IMR-90 (cell line): Measurements from ENCODE around the gene CLDN18. TPM values are rescaled to one million over a fixed set of nuclear protein-coding genes. Genes with fewer than 3 reads are reported as not detected.

Source experiments
- ATAC-seq: fragments of 200-7000 bp; cut with Tn5 transposase; 2 replicates; pipeline ENCODE4 v1.9.1; 2020; ENCODE audit warnings: low read depth, mild to moderate bottlenecking, moderate library complexity
- BruUV-seq: library from RNA; stranded (reverse); fragments of 400-500 nt; replicated peaks from 2 replicates; lab custom pipeline; 2021; lab: Mats Ljungman, UMichigan
- CTCF ChIA-PET: fragments of 300-600 bp; formaldehyde crosslinking; extraction: SDS; loops from one replicate; lab custom pipeline; 2021; ENCODE audit warnings: antibody characterized with exemption; lab: Yijun Ruan, JAX
- POLR2A ChIA-PET: fragments of 300-600 bp; sonication (Branson Sonifier 250); formaldehyde crosslinking; loops from one replicate; lab custom pipeline; 2022; ENCODE audit warnings: antibody characterized with exemption; ENCODE audit not compliant: unreplicated experiment; lab: Charles Lee
- DNase-seq: peaks from one replicate; pipeline ENCODE4 v3.0.0; 2013
- H2AFZ ChIP-seq: replicated peaks from 2 replicates; pipeline ENCODE3; 2013; ENCODE audit warnings: low read length, mild to moderate bottlenecking; ENCODE audit not compliant: poor library complexity
- H2AK5ac ChIP-seq: 2 replicates; pipeline ENCODE4 v1.6.1; 2013; ENCODE audit warnings: low read depth, low read length, inconsistent platforms
- H2AK9ac ChIP-seq: replicated peaks from 2 replicates; pipeline ENCODE3; 2013; ENCODE audit warnings: mild to moderate bottlenecking, low read depth, low read length, moderate library complexity; ENCODE audit not compliant: poor library complexity
- H2BK120ac ChIP-seq: 2 replicates; pipeline ENCODE4 v1.6.1; 2013; ENCODE audit warnings: low read depth, low read length, inconsistent platforms
- H2BK15ac ChIP-seq: 3 replicates; pipeline ENCODE4 v1.6.1; 2013; ENCODE audit warnings: low read depth, low read length, inconsistent platforms
- H2BK20ac ChIP-seq: 2 replicates; pipeline ENCODE4 v1.6.1; 2013; ENCODE audit warnings: low read depth, mild to moderate bottlenecking, inconsistent platforms, low read length, moderate library complexity
- H2BK5ac ChIP-seq: 2 replicates; pipeline ENCODE4 v1.6.1; 2013; ENCODE audit warnings: mild to moderate bottlenecking, low read depth, low read length, inconsistent platforms; ENCODE audit not compliant: poor library complexity, severe bottlenecking
- H3K14ac ChIP-seq: replicated peaks from 2 replicates; pipeline ENCODE4 v1.6.1; 2013; ENCODE audit warnings: low read depth, low read length, inconsistent platforms
- H3K18ac ChIP-seq: 2 replicates; pipeline ENCODE4 v1.6.1; 2013; ENCODE audit warnings: low read depth, low read length, control low read depth
- H3K23ac ChIP-seq: 2 replicates; pipeline ENCODE4 v1.6.1; 2013; ENCODE audit warnings: low read depth, low read length, inconsistent platforms
- H3K27ac ChIP-seq: 2 replicates; pipeline ENCODE4 v1.5.1; 2013; ENCODE audit warnings: mild to moderate bottlenecking, control low read depth, low read length; ENCODE audit not compliant: insufficient read depth
- H3K27me3 ChIP-seq: 2 replicates; pipeline ENCODE4 v1.6.1; 2013; ENCODE audit warnings: low read length; ENCODE audit not compliant: control insufficient read depth, insufficient read depth
- H3K36me3 ChIP-seq: 2 replicates; pipeline ENCODE4 v1.6.1; 2013; ENCODE audit warnings: low read length, mixed read lengths; ENCODE audit not compliant: control insufficient read depth, insufficient read depth
- H3K4ac ChIP-seq: 2 replicates; pipeline ENCODE4 v1.6.1; 2013; ENCODE audit warnings: low read depth, low read length, inconsistent platforms
- H3K4me1 ChIP-seq: 2 replicates; pipeline ENCODE4 v1.6.1; 2013; ENCODE audit warnings: low read length, mixed read lengths; ENCODE audit not compliant: control insufficient read depth, insufficient read depth
- H3K4me2 ChIP-seq: 2 replicates; pipeline ENCODE4 v1.6.1; 2013; ENCODE audit warnings: low read depth, mild to moderate bottlenecking, control low read depth, low read length, moderate library complexity
- H3K4me3 ChIP-seq: 2 replicates; pipeline ENCODE4 v1.5.1; 2013; ENCODE audit warnings: low read depth, mild to moderate bottlenecking, control low read depth, low read length, moderate library complexity; ENCODE audit not compliant: insufficient read depth
- H3K56ac ChIP-seq: 2 replicates; pipeline ENCODE4 v1.6.1; 2013; ENCODE audit warnings: low read length, inconsistent platforms; ENCODE audit not compliant: insufficient read depth; ENCODE audit errors: extremely low read depth
- H3K79me1 ChIP-seq, 2 experiments: 2 replicates each; pipeline ENCODE4 v1.6.1; 2013; ENCODE audit warnings: low read length in 2 of 2, inconsistent platforms in 1 of 2, low read depth in 1 of 2
- H3K9ac ChIP-seq: 2 replicates; pipeline ENCODE4 v1.6.1; 2013; ENCODE audit warnings: low read depth, low read length, control low read depth
- H3K9me1 ChIP-seq: 2 replicates; pipeline ENCODE4 v1.6.1; 2013; ENCODE audit warnings: low read length, inconsistent platforms; ENCODE audit not compliant: insufficient read depth
- H3K9me3 ChIP-seq: 2 replicates; pipeline ENCODE4 v1.6.1; 2013; ENCODE audit warnings: low read length; ENCODE audit not compliant: control insufficient read depth, insufficient read depth
- H4K20me1 ChIP-seq: 2 replicates; pipeline ENCODE4 v1.6.1; 2013; ENCODE audit warnings: low read length, inconsistent platforms; ENCODE audit not compliant: insufficient read depth
- H4K5ac ChIP-seq: 2 replicates; pipeline ENCODE4 v1.6.1; 2013; ENCODE audit warnings: mild to moderate bottlenecking, low read depth, low read length, control low read depth
- H4K8ac ChIP-seq, 2 experiments: 2 replicates each; pipeline ENCODE4 v1.6.1; 2013; ENCODE audit warnings: low read depth in 2 of 2, low read length in 2 of 2, control low read depth in 1 of 2, inconsistent platforms in 1 of 2
- H4K91ac ChIP-seq: 2 replicates; pipeline ENCODE4 v1.6.1; 2013; ENCODE audit warnings: low read depth, low read length, inconsistent platforms; ENCODE audit not compliant: insufficient read depth
- CTCF ChIP-seq: conservative IDR thresholded peaks from 2 replicates; pipeline ENCODE4 v1.5.1; 2012; ENCODE audit warnings: mild to moderate bottlenecking, low read depth, low read length, improper control_type of control experiment
- NFE2L2 ChIP-seq: fragments of 150-350 bp; IDR thresholded peaks from 2 replicates; pipeline ENCODE4 v1.6.1; 2016; ENCODE audit warnings: low read depth, mild to moderate bottlenecking, low read length
- USF2 ChIP-seq: fragments of 150-350 bp; IDR thresholded peaks from 2 replicates; pipeline ENCODE4 v1.6.1; 2017; ENCODE audit warnings: mild to moderate bottlenecking, antibody characterized with exemption, low read length, low read depth
- WGBS, 2 experiments: methylation state at CpG; one replicate each; pipeline versions ENCODE4 v1.1.5 to v1.1.7; 2013; ENCODE audit warnings: missing lambda C conversion rate in 2 of 2; ENCODE audit not compliant: insufficient read length in 1 of 2; ENCODE audit errors: extremely low coverage in 2 of 2; 5-methylcytosine and 5-hydroxymethylcytosine counted together
- dilution Hi-C: fragments of 300-500 bp; cut with HindIII; formaldehyde crosslinking; loops from one replicate; pipeline ENCODE4 v1.14.3; 2018; ENCODE audit warnings: low sequenced_read_pairs; ENCODE audit not compliant: unreplicated experiment
- in situ Hi-C: fragments of 300-500 bp; cut with MboI; formaldehyde crosslinking; loops from 3 replicates; pipeline ENCODE4 v1.14.3; 2019; ENCODE audit warnings: low sequenced_read_pairs, inconsistent platforms, mixed read lengths
- intact Hi-C: fragments of 100-400 bp; cut with micrococcal nuclease; formaldehyde crosslinking; loops from 2 replicates; pipeline ENCODE4 v1.10.0; 2022
- polyA plus RNA-seq, 3 experiments: library from polyadenylated mRNA; depleted of rRNA; stranded (reverse); fragments of >200 nt; gene quantifications; 2 replicates each; pipeline ENCODE4 v1.2.3, GENCODE V29; 2012; ENCODE audit warnings: low replicate concordance in 1 of 3
- total RNA-seq: library from RNA; depleted of rRNA; stranded (reverse); fragments of >200 nt; gene quantifications from 2 replicates; pipeline ENCODE4 v1.2.3, GENCODE V29; 2012

The CLDN18 gene
- total and polyA plus RNA-seq, 2 of the 4 experiments (the other 2 are of a cell fraction), result not detected

GRCh38 chr3:138034918-138035317 is 25.0 kb downstream of the CLDN18 start:
- CTCF ChIA-PET, result interaction anchor here (0.7 kb wide), 1 partner anchor 20 kb away, joined by 3 read pairs; no protein-coding TSS in a partner anchor
- DNase-seq, result no peak
- no TSS peak for BruUV-seq

More at GRCh38 chr3:138034918-138035317, 25.0 kb downstream of the CLDN18 start:
- Histone ChIP-seq H4K20me1 (no peaks in the 10 kb centered on the region), H3K9ac (no peak overlapping the region), H3K36me3 (peaks cover 6% of the 10 kb centered on the region), H2BK5ac (no peak overlapping the region), H3K27ac (no peak overlapping the region), H3K23ac (no peak overlapping the region), H2BK120ac (no peak overlapping the region), H3K9me1 (0 out of 2 replicates have a peak, but pooled peaks cover 3% of the 10 kb centered on the region), H3K4ac (no peak overlapping the region), H4K8ac (no peak overlapping the region), H3K18ac (no peak overlapping the region), H4K5ac (no peak overlapping the region), H3K4me2 (no peak overlapping the region), H2AK9ac (no peak overlapping the region), H4K91ac (no peak overlapping the region), H3K9me3 (no peaks in the 10 kb centered on the region), H3K14ac (no peak overlapping the region), H2AK5ac (no peak overlapping the region), H3K56ac (no peak overlapping the region), H2BK20ac (no peak overlapping the region), H2BK15ac (no peak overlapping the region), H3K79me1 (no peaks in the 10 kb centered on the region), H3K27me3 (no peaks in the 10 kb centered on the region), H3K4me1 (no peaks in the 10 kb centered on the region), H3K4me3 (no peak overlapping the region), H2AFZ (no peak overlapping the region)
- no CpG with 5 or more reads among the region's 1 CpG for WGBS, 2 experiments
- intact Hi-C loops (no loop called here), in situ Hi-C loops (no loop called here), dilution Hi-C loops (no loop called here)
- no peak for ATAC-seq
- peak; percentile 51 for TF ChIP-seq NFE2L2
- TF ChIP-seq USF2, result no peak
- no peak for TF ChIP-seq CTCF
- POLR2A ChIA-PET, result no interaction called here
